Left hindlimb (tissue), 1 donor: ENCODE measurements around the gene TENM4.
A peak's percentile ranks its signal among the peaks of the same experiment; 100 is the strongest.

Source experiments
- DNase-seq: peaks from one replicate; pipeline ENCODE4 v3.0.0-alpha.2; 2018

TENM4 gene

GRCh38 chr11:79290761-79291160, 150.1 kb downstream of the TENM4 start:
- no peak for DNase-seq

- DNase-seq = no peak
Measured at GRCh38 chr11:79287952-79288351, 152.9 kb downstream of the TENM4 start.

- DNase-seq = no peak
Measured at GRCh38 chr11:79285756-79286155, 155.1 kb downstream of the TENM4 start.

- DNase-seq = no peak
Measured at GRCh38 chr11:79276736-79277325, 164.0 kb downstream of the TENM4 start.

GRCh38 chr11:79274636-79275331, 166.0 kb downstream of the TENM4 start:
- DNase-seq = no peak

GRCh38 chr11:79273781-79274180, 167.0 kb downstream of the TENM4 start:
- DNase-seq = no peak

GRCh38 chr11:79269611-79270307, 171.1 kb downstream of the TENM4 start:
- no peak for DNase-seq

- no peak for DNase-seq
Measured at GRCh38 chr11:79266396-79266795, 174.4 kb downstream of the TENM4 start.

- DNase-seq = no peak
Measured at GRCh38 chr11:79265756-79266322, 175.0 kb downstream of the TENM4 start.

- DNase-seq = no peak
Measured at GRCh38 chr11:79264284-79264683, 176.5 kb downstream of the TENM4 start.

GRCh38 chr11:79263001-79263400, 177.8 kb downstream of the TENM4 start:
- DNase-seq = peak; percentile 74

GRCh38 chr11:79262221-79262620, 178.6 kb downstream of the TENM4 start:
- no peak for DNase-seq

GRCh38 chr11:79261684-79262083, 179.1 kb downstream of the TENM4 start:
- DNase-seq = no peak

GRCh38 chr11:79259800-79260199, 181.0 kb downstream of the TENM4 start:
- no peak for DNase-seq

GRCh38 chr11:79258576-79258975, 182.3 kb downstream of the TENM4 start:
- no peak for DNase-seq

- DNase-seq = no peak
Measured at GRCh38 chr11:79255965-79256364, 184.9 kb downstream of the TENM4 start.

- DNase-seq = no peak
Measured at GRCh38 chr11:79253280-79253679, 187.6 kb downstream of the TENM4 start.

GRCh38 chr11:79249295-79249993, 191.4 kb downstream of the TENM4 start:
- DNase-seq = no peak

GRCh38 chr11:79244798-79245197, 196.0 kb downstream of the TENM4 start:
- DNase-seq = no peak

GRCh38 chr11:79244241-79244772, 196.5 kb downstream of the TENM4 start:
- DNase-seq = no peak

GRCh38 chr11:79243422-79244210, 197.2 kb downstream of the TENM4 start:
- DNase-seq = no peak

GRCh38 chr11:79242616-79243015, 198.2 kb downstream of the TENM4 start:
- no peak for DNase-seq
